Stimulated activated CD8-positive, alpha-beta memory T cell treated with anti-CD3 and anti-CD28 coated beads, Interleukin-15, amount 100 ng/mL, for 48 hours (primary cell): ENCODE data around the gene WDR88.
"Not testable (repeated sequence)": the region's sequence is repeated elsewhere in the genome, so short reads cannot be mapped to it uniquely, and the experiment has no call there.

Source experiments
- DNase-seq, 2 donors: peaks; one replicate each; pipeline ENCODE4 v3.0.0-alpha.2; 2020; ENCODE audit warnings: low read depth in 2 of 2

WDR88 gene

GRCh38 chr19:33211794-33212435 lies 80.0 kb downstream of the WDR88 start:
- no peak for DNase-seq

- no peak for DNase-seq
Observed at GRCh38 chr19:33212436-33213172, 80.7 kb downstream of the WDR88 start.

- no peak for DNase-seq
Observed at GRCh38 chr19:33214596-33214995, 82.7 kb downstream of the WDR88 start.

- no peak for DNase-seq
Observed at GRCh38 chr19:33215438-33216197, 83.7 kb downstream of the WDR88 start.

DNA sequence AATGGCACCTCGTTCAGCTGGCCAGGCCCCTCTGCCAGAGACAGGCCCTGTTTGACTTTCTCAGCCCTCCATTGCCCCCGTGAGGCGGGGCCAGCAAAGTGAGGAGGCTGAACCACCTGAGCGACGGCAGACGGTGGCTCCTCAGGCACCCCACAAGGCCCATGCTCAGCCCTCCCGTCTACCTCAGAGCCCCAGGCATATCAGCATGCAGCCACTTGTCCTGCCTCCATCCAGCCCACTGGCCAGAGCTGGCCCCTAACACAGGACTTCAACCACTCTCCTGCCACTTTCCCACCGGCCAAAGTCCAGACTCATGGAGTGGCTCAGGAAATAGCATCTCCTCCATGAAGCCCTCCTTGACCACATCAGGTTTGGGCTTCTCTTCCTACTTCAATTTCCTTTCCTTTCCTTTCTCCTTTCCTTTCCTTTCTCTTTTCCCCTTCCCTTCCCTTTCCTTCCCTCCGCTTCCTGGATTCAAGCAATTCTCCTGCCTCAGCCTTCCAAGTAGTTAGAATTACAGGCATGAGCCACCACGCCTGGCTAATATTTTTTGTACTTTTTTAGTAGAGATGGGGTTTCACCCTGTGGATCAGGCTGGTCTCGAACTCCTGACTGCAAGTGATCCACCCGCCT lies 84.4 kb downstream of the WDR88 start:
- no peak for DNase-seq

GRCh38 chr19:33217881-33218280 lies 86.0 kb downstream of the WDR88 start:
- no peak for DNase-seq

- DNase-seq: no peak
Observed at GRCh38 chr19:33219261-33219815, 87.4 kb downstream of the WDR88 start.

- DNase-seq: no peak
Observed at GRCh38 chr19:33220115-33220514, 88.2 kb downstream of the WDR88 start.

- no peak for DNase-seq
Observed at GRCh38 chr19:33220735-33221134, 88.8 kb downstream of the WDR88 start.

- DNase-seq: no peak
Observed at GRCh38 chr19:33221638-33222037, 89.7 kb downstream of the WDR88 start.

DNA sequence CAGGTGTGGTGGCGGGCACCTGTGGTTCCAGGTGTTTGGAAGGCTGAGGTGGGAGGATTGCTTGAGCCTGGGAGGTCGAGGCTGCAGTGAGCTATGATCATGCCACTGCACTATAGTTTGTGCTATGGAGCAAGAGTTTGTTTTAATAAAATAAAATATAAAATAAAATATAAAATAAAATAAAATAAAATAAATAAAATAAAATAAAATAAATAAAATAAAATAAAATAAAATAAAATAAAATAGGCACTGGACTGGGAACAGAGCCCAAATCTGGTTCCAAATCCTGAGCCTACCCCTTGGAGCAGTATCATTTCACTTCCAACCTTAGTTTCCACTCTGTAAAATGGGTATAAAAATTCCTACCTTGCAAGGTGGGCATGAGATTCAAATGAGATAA lies 90.3 kb downstream of the WDR88 start:
- not testable (repeated sequence) for DNase-seq

GRCh38 chr19:33224694-33225457 lies 93.0 kb downstream of the WDR88 start:
- DNase-seq: no peak
